HG03159 (cell line): ENCODE measurements around the gene ZNF503.

Experiments
- ATAC-seq: cut with Tn5 transposase; IDR thresholded peaks from one replicate; pipeline ENCODE4 v1.9.1; 2021; ENCODE audit warnings: mild to moderate bottlenecking, moderate library complexity; ENCODE audit not compliant: unreplicated experiment

ZNF503 gene

DNA sequence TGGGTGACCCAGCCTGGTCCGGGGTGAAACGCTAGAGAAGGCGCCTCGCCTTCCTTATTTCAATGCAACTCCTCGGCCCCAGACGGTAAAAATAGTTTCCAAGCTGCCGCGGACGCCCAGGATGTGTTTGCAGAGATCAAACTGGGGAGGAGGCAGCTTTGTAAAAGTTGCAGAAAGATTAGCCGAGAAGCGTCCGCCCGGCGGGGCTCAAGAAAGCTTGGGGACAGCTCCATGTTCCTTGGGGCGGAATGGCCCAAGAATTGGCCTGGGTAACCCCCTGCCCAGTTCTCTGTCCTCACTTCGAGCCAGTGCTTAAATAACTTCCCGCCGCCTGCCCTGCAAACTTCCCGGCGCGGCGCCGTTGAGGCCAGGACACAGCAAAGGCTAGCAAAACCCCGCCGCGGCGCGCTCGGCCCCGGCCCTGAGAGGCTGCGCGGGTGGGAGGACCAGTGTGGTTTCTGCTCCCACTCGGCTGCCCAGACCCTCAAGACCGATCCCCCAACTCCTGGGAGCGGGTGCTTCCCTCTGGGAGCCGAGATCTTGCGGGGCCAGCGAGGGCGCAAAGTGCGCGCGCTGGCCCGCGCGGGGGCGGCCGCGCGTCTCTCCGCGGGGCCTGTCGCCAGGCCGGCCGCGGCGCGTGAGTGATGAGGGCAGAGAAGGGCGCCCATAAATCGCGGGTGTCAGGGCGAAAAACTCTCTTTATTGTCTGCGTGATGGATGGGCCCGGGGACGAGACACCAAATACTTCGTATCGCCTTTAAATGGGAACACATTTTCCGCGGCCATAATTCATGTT, 6.3 kb upstream of the ZNF503 start:
- no peak for ATAC-seq

DNA sequence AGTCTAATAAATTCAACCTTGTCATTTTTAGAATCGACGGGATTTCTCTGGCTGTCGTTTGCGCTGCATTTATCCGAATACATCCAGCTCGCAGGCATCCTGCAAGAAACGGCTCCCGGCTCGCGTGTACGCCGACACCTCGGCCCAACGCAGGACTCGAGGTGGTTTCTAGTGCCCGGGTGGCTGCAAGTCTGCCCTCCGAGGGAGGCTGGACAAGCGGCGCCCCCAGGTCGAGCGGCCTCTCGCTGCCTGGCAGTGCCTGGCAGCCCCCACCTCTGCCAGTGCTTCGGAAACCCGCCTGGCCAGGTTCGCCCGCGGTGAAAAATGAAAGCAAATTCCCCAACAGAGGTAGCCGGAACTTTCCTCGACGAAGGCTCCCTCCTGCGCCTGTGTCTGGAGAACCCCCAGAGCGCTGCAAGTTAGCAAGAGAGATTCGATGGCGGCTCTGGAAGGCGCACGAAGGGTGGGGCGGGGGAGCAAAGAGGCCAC, 5.7 kb upstream of the ZNF503 start:
- no peak for ATAC-seq

DNA sequence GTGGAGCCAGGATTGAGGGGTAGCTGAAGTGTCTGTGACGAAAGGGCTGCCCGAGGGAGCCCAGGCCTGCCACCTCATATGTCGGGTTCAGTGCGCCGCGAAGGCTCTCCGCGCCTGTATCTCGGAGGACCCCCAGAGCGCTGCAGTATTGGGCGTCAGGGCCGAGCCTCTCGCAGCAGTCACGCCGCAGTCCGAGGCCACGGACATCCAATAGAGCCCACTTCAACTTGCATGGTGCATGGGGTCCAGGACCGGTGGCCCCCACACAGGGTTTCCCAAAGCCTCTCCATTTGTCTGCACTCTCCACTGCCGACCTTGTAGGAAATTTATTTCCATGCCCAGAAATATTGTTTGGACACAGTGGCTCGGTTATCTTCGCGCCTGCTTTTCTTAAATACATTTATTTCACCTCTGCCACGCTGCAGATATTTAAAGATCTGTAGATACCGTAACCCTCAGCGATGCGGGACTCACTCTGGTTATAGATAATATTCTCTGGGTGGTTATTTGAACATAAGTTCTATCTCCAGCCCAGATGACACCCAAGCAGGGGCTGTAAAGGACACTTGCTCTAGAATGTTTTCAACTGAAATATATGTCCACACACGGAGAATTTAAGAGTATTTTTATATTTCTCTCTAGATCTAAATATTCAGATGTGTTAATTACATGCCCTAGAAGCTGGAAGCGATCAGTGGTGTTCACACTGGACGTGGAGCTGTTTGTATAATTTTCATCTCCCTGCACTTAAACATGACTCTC, 5.1 kb upstream of the ZNF503 start:
- no peak for ATAC-seq

DNA sequence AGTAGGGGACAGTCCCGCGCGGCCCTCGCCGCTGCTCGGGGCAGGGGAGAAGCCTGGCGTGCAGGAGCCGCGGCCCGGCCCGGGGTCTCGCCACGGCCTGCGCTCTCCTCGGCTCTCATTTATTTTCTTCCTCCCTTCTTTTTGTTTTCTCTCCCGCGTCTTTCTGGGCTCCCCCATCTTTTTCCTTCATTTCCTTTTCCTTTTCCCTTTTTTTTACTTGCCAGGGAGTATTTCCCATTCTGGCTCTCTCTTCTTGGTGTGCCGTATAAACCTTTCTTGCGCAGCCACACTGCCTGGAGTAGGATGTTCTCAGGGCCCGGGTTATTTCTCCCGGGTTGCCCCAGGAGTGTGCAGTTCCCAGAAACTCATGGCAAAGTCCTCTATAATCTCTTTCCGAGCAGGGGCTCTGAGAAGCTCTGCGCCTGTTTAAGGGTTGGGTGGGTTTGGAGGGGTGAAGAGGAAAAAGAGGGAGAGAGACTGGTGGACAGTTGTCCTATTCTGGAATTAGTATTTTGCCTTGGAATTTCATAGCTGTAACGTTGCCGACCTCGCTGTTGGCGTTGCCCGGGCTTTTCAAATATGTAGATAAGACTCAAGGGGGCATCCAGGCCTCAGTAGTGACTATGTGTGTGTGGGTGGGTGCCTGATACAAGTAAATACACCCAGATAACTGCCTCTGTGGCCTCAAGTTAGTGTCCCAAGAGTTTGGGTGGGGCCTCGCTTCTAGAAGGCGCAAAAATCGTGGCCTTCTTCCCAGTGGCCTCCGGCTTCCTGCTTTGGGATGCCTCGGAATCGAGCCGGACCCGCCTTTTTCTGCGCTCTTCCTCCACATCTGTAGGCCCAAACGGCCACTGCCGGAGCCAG, 4.3 kb upstream of the ZNF503 start:
- ATAC-seq = no peak

DNA sequence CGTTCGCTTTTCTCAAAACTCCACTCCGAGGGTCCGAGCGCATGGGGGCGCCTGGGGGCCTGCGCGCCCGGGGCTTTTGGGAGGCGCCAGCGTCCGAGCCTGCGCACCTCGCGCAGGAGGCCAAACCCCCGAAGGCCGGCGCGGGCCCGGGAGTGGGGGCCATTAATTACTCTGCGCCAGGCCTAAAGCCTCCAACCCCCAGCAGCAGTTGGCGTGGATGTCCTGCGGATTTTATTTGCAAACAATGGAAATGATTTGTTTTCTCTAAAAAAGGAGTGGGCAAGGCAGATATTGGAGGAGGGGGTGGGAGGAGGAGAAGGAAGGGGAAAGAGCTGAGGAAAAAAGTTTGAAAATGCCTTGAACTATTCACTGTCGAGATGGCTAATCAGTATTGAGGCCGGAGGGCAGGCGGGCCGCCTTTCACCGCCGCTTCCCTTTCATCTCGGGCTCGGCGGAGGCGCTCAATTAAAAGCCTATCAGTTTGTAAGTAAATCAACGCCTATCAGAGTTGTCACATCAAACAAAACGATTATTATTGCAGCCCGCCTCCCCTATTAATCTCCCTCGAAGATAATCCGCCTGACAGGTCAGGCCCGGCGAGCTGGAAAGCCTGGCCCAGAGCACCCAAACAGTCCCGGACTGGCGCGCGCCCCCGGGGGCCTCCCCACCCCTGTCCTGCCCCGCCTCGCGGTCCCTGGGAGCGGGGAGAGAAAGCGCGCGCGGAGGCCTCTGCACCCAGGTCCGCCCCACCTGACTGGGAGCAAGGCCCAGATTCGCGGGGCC, 3.4 kb upstream of the ZNF503 start:
- ATAC-seq = no peak

DNA sequence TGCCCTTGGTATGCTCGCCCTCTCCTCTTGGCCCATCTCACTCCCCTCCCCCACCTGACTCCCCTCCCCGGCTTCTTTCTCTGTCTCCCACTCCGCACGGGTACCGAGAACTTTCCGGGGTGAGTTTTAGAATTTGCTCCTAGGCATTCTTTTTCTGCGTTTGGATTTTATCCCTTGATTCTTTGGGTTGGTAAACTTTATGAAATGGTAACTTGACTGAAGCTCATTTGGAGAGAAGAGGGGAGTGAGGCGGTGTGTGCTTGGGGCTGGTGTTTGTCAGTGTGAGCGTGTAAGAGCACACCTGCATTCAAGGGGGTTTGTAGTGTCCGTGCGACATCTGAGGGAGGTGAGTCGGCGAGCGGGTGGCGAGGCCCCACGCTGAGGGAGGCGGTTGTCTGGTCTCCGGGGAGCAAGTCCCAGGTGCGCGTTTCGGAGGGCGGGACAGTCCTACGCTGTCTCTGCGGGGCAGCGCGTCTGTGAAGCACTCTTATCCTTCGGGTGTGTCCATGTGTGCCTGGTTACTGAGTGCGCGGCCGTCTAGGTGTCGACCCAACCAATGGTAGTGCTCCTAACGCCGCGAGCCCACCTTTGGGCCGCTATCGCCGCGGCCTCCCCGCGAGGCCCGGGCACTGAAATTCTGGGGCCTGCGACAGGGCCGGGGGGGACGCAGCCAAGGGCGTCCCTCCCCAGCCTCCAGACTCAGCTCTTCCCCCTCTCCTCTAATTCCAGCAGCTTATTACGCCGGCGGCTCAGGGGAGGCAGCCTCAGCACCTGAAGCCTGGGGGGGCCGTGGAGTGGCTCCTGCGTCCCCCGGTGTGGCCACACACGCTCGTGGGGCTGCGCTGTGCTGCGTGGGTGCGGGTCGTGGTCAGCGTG, 2.6 kb upstream of the ZNF503 start:
- ATAC-seq = no peak

DNA sequence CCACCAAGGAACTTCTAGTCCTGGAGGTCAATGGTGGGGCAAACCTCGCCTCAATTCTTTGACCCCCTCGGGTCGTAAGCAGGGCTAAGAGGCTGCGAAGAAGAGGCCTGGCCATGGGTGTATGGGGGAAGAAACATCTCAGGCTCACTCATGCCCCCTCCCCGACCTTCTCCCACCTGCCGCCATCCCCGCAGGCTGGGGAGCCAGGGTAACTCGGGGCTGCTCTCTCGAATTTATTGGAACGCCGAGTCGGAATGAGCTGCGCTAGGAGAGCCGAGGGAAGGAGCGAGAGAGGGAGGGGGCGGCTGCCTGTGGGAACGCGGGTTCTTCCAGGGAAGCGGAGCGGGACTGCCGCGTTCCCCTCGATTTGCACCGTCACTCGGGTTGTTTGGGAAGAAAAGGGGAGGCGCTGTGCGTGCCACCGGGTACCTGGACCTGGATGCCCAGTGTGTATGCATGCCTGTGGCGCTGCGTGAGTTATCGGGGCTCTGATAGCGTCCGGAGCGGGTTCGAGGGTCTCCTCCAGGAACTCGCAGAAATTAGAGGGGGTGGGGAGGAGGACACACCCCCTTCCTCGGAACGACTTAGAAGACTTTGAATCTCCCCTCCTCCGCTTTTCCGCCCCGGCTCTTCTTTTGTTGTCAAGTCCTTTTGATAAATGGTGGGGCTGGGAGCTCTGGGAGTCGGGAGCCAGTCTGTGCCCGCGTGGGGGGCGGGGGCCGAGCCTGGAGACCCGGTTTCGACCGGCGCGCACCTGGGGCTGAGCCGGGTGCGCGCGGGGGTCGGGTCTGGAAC, 1.8 kb upstream of the ZNF503 start:
- ATAC-seq = no peak

DNA sequence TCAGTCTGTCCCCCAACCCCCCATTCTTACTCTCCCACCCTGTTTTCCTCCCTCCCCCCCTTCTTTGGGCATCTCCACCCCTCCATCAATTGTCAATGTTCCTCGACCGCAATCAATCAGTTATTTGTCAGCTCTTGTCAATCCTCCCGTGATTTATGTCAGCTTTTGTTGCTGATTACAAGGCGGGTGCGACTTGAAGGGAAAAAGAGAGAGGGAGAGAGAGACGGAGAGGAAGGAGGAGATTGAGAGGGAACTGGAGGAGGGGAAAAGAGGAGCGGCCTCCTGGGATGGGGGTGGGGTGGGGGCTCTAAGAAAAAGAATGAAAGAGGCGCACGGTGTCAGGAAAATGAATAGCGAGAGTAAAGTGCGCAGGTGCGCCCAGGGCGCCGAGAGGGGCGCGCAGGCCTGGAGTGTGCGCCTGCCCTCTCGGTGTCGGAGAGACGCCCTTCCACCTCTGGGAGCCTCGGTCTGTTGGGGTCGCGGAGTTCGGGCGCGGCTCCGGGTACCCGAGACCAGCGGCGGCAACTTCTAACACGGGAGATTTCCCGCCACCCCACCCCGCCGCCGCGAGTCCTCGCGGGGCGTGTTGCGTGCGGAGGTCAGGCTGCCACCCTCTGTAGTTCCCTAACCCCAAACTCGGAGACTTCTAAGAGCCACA, 1.1 kb upstream of the ZNF503 start:
- no peak for ATAC-seq

DNA sequence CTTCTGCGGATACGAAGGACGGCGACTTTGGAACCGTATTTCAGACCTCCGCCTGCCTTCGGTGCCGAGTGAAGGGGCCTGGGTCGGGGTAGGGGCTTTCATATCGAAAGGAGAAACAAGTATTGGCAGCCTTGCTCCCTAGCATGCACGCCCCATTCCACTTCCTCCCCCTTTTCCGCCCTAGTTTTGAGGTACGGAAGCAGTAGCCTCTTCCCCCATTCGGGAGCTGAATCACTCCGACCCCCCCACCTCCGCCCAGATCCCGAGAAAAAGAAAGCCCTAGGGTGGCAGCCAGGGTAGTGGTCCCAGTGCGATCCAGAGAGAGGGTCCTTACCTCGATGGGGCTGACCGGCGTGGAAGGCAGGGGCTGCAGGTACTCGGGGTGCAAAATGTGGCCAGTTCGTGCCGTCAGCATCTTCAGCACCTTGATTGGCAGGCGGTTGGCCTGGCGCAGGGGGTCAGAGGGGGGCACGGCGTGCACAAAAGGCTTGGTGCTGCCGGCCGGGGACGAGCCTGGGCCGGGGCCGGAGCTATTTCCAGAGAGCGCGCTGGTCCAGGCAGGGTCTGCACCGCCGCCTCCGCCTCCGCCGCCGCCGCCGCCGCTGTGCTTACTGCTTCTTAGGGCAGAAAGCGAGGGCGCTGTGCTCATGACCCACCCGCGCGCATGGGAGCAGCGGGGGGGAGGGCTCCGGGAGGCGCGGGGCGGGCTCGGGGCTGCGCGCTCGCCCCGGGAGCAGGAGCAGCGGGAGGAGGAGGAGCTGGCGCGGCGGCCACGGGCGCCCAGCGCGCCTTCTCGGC, 594 bp downstream of the ZNF503 start:
- peak; percentile 22 for ATAC-seq

DNA sequence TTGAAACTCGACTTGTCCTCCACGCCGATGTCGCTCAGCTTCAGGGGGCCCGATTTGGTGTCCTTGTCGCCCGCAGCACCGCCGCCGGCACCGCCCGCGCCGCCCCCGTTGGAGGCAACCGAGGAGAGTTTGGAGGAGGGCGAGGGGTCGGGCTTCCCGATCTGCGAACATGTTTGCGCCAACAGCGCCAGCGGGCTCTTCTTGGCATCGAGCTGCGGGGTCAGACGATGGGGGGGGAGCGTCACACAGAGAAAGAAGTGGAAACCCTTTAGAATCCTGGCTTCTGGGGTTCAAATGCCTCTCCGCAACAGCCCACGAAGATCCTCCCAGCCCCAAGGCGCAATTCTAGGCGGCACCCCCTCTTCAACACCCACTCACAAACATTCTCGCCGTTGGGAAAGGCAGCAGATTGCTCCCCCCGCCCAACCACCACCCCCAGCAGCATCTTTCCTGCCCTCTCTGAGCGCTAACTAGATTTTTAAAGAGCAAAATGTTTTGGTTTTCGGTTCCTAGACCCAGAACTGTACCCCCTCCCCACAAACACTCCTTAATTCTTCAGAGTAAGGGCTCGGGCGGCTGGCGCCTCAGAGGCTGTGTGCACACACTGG, 1.3 kb downstream of the ZNF503 start:
- no peak for ATAC-seq

DNA sequence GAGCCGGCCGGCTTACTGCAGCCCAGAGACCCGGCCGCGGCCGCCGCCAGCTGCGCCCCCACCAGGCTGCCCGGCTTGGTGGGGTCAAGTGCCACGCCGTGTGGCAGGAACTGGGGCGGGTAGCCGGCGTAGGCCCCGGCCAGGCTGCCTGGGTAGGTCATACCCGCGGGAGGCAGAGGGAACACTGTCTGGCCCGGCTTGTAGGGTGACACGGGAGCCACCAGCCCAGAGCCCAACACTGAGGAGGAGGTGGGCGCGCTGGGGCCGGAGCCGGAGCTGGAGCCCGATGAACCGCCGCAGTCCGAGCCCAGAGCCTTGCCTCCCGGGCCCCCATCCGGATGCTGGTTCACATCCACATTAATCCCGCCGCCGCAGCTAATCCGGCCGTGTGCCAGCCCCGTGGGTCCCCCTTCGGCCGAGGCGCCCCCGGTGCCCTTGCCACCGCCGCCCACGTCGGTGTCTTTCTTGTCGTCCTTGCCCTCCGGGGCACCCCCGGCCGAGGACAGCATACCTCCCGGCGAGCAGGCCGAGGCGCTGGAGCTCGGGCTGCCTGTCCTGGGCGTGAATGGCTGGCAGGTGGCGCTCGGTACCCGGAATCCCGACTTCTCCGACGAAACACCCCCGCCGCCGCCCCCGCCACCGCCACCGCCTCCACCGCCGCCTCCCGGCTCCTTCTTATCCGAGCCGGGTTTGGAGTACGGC, 2.0 kb downstream of the ZNF503 start:
- no peak for ATAC-seq

DNA sequence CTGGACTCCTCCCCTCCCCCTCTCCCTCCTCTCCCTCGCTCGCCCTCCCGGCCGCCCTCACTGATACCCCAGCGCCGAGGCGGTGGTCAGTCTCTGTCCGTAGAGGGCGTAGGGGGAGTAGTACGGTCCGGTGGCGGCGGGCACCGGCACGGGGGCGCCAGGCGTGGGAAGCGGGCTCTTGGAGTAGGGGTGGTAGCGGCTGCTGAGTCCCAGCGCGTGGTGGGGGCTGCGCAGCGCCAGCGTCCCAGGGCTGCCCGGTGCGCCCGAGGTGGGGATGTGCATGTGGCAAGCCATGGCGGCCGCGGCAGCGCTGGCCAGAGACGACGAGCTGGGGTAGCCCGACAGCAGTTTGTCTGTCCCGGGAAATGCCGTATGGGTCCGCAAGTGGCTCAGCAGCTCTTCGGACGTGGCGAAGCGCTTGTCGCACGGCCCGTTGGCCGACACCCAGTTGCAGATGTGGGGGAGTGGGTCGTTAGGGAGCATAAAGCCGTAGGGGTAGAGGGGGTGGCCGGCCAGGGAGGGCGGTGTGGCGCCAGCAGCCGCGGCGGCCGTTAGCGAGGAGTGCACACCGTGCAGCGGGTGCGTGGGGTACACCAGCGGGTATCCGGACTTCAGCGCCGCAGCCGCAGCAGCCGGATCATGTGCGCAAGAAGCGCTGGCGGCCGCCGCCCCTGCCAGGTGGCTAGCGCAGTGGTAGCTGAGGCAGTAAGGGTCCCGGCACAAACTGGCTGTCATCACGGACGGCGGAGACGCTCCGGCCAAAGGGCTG, 2.7 kb downstream of the ZNF503 start:
- no peak for ATAC-seq

DNA sequence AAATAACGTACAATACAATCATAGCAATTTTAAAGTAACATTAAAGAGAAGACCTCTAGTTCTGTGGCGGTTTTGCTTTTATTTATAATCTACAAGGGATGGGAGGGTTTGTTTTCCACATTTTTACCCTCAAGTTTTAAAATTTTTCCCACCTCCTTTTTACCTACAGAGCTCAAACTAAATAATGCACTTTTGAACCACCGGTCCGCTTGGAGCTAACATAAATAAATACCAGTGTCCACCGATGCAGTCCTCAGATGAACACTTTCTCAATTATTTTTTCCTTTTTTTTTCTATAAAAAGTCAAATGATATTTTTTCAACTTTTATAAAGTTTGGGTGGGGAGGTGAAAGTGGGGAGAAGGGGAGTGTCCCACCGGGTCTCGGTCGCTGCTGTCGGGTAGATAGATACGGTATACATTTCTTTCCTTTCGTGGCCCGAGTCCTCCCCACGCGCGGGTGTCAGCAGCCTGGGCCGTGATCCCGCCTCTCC, 3.3 kb downstream of the ZNF503 start:
- no peak for ATAC-seq

DNA sequence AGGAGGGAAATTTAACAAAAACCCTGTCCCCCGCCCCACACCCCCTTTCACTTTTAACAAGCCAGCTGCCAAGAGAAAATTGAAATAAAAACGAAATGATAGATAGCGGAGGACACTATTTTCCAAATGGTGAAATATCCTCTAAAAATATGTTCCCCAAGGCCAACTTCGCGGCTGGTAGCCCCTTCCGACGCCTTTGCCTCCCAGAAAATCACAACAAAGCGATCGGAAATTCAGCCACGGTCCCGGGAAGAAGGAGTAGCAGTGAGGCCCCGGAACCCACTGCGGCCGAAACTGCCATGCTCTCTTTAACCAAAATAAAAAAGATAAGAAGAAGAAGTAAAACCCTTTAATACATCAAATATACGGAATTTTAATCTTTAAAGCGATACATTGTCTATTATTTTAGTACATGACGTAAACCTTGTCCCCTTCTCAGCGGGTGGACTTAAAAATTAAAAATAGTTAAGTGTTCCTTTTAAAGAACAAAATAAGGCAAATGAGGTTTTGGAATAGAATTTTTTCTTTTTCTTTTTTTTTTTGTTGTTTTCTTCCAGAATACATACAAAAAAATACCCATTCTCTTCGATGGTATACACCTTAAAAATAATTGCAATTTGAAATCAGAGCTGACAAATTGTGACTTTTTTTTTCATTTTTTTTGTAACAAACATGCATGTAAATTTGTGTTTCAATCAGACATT, 3.9 kb downstream of the ZNF503 start:
- ATAC-seq = no peak
